HEK293 (cell line): ENCODE measurements around the gene TP53I11.

Experiments used
- CTCF ChIP-seq: fragments of 450-650 bp; formaldehyde crosslinking; IDR thresholded peaks from 2 replicates; pipeline ENCODE4 v1.5.1; 2016; ENCODE audit warnings: missing biosample characterization, missing genetic modification characterization
- HOXC10 ChIP-seq: sonication (generic); formaldehyde crosslinking; IDR thresholded peaks from 2 replicates; pipeline ENCODE4 v1.8.1; 2023; ENCODE audit warnings: mild to moderate bottlenecking, missing genetic modification reagents
- PRDM4 ChIP-seq: fragments of 450-650 bp; formaldehyde crosslinking; IDR thresholded peaks from 2 replicates; pipeline ENCODE4 v1.5.1; 2017; ENCODE audit warnings: missing biosample characterization, missing genetic modification characterization
- ZBTB21 ChIP-seq: fragments of 450-650 bp; formaldehyde crosslinking; IDR thresholded peaks from 2 replicates; pipeline ENCODE4 v1.5.1; 2017; ENCODE audit warnings: missing biosample characterization, missing genetic modification characterization
- ZBTB7A ChIP-seq: fragments of 450-650 bp; formaldehyde crosslinking; IDR thresholded peaks from 2 replicates; pipeline ENCODE4 v1.5.1; 2016; ENCODE audit warnings: low read depth, missing biosample characterization, missing genetic modification characterization
- ZFP37 ChIP-seq: fragments of 450-650 bp; formaldehyde crosslinking; IDR thresholded peaks from 2 replicates; pipeline ENCODE4 v1.5.1; 2016; ENCODE audit warnings: missing biosample characterization, missing genetic modification characterization
- ZNF114 ChIP-seq: fragments of 450-650 bp; formaldehyde crosslinking; IDR thresholded peaks from 2 replicates; pipeline ENCODE4 v1.5.0; 2017; ENCODE audit warnings: missing biosample characterization, missing genetic modification characterization
- ZNF274 ChIP-seq, 2 experiments: fragments of 200-500 bp in 1 of 2; fragments of 450-650 bp in 1 of 2; sonication (Bioruptor generic) in 1 of 2; formaldehyde crosslinking in 1 of 2; IDR thresholded peaks; 2 replicates each; pipeline versions ENCODE4 v1.5.1 to v1.6.1; 2014 to 2016; ENCODE audit warnings: borderline replicate concordance in 1 of 2, inconsistent platforms in 1 of 2, low read length in 1 of 2, missing biosample characterization in 1 of 2, missing genetic modification characterization in 1 of 2
- ZNF692 ChIP-seq: fragments of 450-650 bp; formaldehyde crosslinking; IDR thresholded peaks from 2 replicates; pipeline ENCODE4 v1.5.1; 2016; ENCODE audit warnings: missing biosample characterization, missing genetic modification characterization

- TF ChIP-seq ZBTB7A (tag by site-specific recombination) (no peak), CTCF (tag by site-specific recombination) (no peak), ZNF114 (tag by site-specific recombination) (no peak), PRDM4 (tag by site-specific recombination) (no peak), ZFP37 (tag by site-specific recombination) (no peak), HOXC10 (CRISPR knock-in tag) (no peak), ZNF274 (IDR thresholded peaks at IDR 0.05; ENCODE audit: low read length) (no peak), ZNF274 (tag by site-specific recombination; IDR thresholded peaks at IDR 0.05; ENCODE audit: borderline replicate concordance) (no peak), ZNF692 (tag by site-specific recombination) (no peak), ZBTB21 (tag by site-specific recombination) (no peak)
Observed at GRCh38 chr11:44899959-44900358, 50.7 kb downstream of the TP53I11 start.
